ENCODE measurements around the gene WDR89.
"Not testable (repeated sequence)": the region's sequence is repeated elsewhere in the genome, so short reads cannot be mapped to it uniquely, and the experiment has no call there.

The WDR89 gene

GRCh38 chr14:63583046-63583445 lies 58.6 kb downstream of the WDR89 start:
- DNase-seq = not testable (repeated sequence)

- no peak for DNase-seq
Measured at GRCh38 chr14:63581491-63581890, 60.2 kb downstream of the WDR89 start.

- DNase-seq = no peak
Measured at GRCh38 chr14:63578300-63578699, 63.4 kb downstream of the WDR89 start.

- DNase-seq = no peak
Measured at GRCh38 chr14:63573581-63573980, 68.1 kb downstream of the WDR89 start.

GRCh38 chr14:63565448-63565847 lies 76.2 kb downstream of the WDR89 start:
- DNase-seq = no peak

- no peak for DNase-seq
Measured at GRCh38 chr14:63564318-63564717, 77.4 kb downstream of the WDR89 start.

- DNase-seq = no peak
Measured at GRCh38 chr14:63563370-63564026, 78.2 kb downstream of the WDR89 start.

- DNase-seq = no peak
Measured at GRCh38 chr14:63562405-63562804, 79.3 kb downstream of the WDR89 start.

- no peak for DNase-seq
Measured at GRCh38 chr14:63555572-63555971, 86.1 kb downstream of the WDR89 start.

GRCh38 chr14:63551332-63551731 lies 90.3 kb downstream of the WDR89 start:
- DNase-seq = peak; percentile 23

- no peak for DNase-seq
Measured at GRCh38 chr14:63547798-63548335, 93.8 kb downstream of the WDR89 start.
